Measurements from ENCODE around the gene FAP. TPM values are rescaled to one million over a fixed set of nuclear protein-coding genes. Genes with fewer than 3 reads are reported as not detected.

Gene FAP
- total RNA-seq, 1 donor from 2014 or later: not detected

DNA sequence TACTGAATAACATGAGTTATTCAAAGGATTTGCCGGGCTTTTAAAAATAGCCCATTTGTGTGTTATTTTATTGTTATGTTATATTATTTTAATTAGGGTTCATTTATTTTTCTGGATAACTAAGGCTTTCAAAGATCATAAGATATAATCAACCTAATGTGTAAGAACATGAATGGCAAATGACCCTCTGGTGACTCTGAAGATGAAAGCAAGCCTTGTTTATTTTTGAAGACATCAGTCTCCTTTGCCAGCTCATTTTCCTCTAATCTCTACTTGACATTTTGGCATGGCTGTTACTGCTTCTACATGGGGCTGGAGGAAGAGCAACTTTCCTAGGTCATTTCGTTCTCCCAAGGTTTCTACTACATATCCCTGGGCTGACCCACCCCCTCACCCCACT lies 10.6 kb downstream of the FAP start:
- Histone ChIP-seq H3K9me3 (ENCODE audit: low read depth) (no peaks in the 10 kb centered on the region), H3K79me2 (ENCODE audit: low read depth) (no peaks in the 10 kb centered on the region), H3K27me3 (no peaks in the 10 kb centered on the region), H3K4me2 (no peak overlapping the region), H3K36me3 (no peaks in the 10 kb centered on the region), H3F3A (ENCODE audit: low read depth) (no peaks in the 10 kb centered on the region), H2AFZ (replicated peaks) (no peak overlapping the region), H3K27ac (no peak overlapping the region), H3K4me1 (no peaks in the 10 kb centered on the region), H4K20me1 (ENCODE audit: low read depth) (no peaks in the 10 kb centered on the region), H3K9ac (no peak overlapping the region), H3K4me3 (no peak overlapping the region)
- Mint-ChIP-seq H3K4me1 (no peaks in the 10 kb centered on the region), H3K36me3 (peaks cover 2% of the 10 kb centered on the region), H3K27me3 (ENCODE audit: insufficient read depth, low read depth) (peaks cover 3% of the 10 kb centered on the region), H3K4me3 (no peak overlapping the region), H3K9me3 (peaks cover 4% of the 10 kb centered on the region), H3K27ac (no peak overlapping the region)
- TF ChIP-seq, protein P1, sequence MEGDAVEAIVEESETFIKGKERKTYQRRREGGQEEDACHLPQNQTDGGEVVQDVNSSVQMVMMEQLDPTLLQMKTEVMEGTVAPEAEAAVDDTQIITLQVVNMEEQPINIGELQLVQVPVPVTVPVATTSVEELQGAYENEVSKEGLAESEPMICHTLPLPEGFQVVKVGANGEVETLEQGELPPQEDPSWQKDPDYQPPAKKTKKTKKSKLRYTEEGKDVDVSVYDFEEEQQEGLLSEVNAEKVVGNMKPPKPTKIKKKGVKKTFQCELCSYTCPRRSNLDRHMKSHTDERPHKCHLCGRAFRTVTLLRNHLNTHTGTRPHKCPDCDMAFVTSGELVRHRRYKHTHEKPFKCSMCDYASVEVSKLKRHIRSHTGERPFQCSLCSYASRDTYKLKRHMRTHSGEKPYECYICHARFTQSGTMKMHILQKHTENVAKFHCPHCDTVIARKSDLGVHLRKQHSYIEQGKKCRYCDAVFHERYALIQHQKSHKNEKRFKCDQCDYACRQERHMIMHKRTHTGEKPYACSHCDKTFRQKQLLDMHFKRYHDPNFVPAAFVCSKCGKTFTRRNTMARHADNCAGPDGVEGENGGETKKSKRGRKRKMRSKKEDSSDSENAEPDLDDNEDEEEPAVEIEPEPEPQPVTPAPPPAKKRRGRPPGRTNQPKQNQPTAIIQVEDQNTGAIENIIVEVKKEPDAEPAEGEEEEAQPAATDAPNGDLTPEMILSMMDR (IDR thresholded peaks at IDR 0.05): no peak
- TF ChIP-seq EZH2phosphoT487 (IDR thresholded peaks at IDR 0.05) (no peak), EZH2 (IDR thresholded peaks at IDR 0.05) (no peak)
- no peak for DNase-seq (ENCODE audit: low spot score)

DNA sequence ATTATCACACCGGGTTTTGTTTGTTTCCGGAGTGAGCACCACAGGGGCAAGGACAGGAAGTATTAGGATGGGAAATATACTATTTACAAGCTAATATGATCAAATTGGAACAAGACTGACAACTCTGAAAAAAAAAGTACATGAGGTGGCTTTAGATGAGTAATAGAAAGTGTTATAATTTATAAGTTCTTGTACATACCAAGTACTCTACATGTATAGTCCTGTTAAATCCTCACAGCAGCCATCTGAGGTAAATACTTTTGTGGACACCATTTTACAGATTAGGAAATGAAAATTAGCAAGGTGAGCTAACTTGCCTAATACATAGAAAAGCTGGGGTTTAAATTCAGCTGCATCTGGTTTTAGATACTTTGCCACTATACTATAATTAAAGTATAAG lies 11.2 kb downstream of the FAP start:
- no peaks in the 10 kb centered on the region for H3K27me3 ChIP-seq
- Mint-ChIP-seq H3K27ac (no peak overlapping the region), H3K4me3 (no peak overlapping the region), H3K4me1 (no peaks in the 10 kb centered on the region), H3K9me3 (peaks cover 4% of the 10 kb centered on the region), H3K36me3 (peaks cover 2% of the 10 kb centered on the region), H3K27me3 (ENCODE audit: insufficient read depth, low read depth) (peaks cover 3% of the 10 kb centered on the region)
- no peak overlapping the region for H3K27ac ChIP-seq
- no peaks in the 10 kb centered on the region for H4K20me1 ChIP-seq (ENCODE audit: low read depth)
- TF ChIP-seq EZH2phosphoT487 (IDR thresholded peaks at IDR 0.05) (no peak), EZH2 (IDR thresholded peaks at IDR 0.05) (no peak)
- TF ChIP-seq, protein P1 (IDR thresholded peaks at IDR 0.05): no peak
- no peaks in the 10 kb centered on the region for H3K79me2 ChIP-seq (ENCODE audit: low read depth)
- no peaks in the 10 kb centered on the region for H3F3A ChIP-seq (ENCODE audit: low read depth)
- no peak overlapping the region for H3K4me2 ChIP-seq
- H3K4me1 ChIP-seq: no peaks in the 10 kb centered on the region
- no peak overlapping the region for H3K4me3 ChIP-seq
- no peak overlapping the region for H3K9ac ChIP-seq
- H3K9me3 ChIP-seq (ENCODE audit: low read depth): no peaks in the 10 kb centered on the region
- no peak overlapping the region for H2AFZ ChIP-seq (replicated peaks)
- no peak for DNase-seq (ENCODE audit: low spot score)
- H3K36me3 ChIP-seq: no peaks in the 10 kb centered on the region

DNA sequence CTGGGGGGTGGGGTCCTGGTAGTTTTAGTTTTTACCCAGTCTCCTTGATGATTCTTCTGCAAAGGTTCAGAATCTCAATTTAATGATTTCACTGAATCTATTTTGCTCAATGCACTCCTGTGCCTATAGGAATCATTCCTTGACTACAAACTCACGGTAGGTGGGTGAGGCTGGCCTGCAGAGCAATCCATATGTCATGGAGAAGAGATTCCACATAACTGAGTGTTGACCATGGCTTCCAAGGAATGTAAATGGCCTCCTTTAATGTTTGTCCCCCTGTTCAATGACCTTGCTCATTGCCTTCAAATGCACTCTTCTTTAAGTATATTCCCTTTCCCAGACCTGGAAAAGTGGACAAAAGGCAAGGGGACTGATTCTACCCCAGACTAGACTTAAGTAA lies 12.5 kb downstream of the FAP start:
- H3K36me3 Mint-ChIP-seq: peaks cover 2% of the 10 kb centered on the region
- DNase-seq (ENCODE audit: low spot score): no peak

More for the DNA sequence above, 12.5 kb downstream of the FAP start:
- Mint-ChIP-seq H3K4me1 (no peaks in the 10 kb centered on the region), H3K27ac (no peak overlapping the region), H3K27me3 (ENCODE audit: insufficient read depth, low read depth) (peaks cover 3% of the 10 kb centered on the region), H3K9me3 (peaks cover 3% of the 10 kb centered on the region), H3K4me3 (no peak overlapping the region)
- Histone ChIP-seq H3K4me3 (no peak overlapping the region), H3K9me3 (ENCODE audit: low read depth) (no peaks in the 10 kb centered on the region), H3K4me2 (no peak overlapping the region), H3K9ac (no peak overlapping the region), H3K27me3 (no peaks in the 10 kb centered on the region), H3K4me1 (no peaks in the 10 kb centered on the region), H3K27ac (no peak overlapping the region), H4K20me1 (ENCODE audit: low read depth) (no peaks in the 10 kb centered on the region), H3K36me3 (no peaks in the 10 kb centered on the region), H3F3A (ENCODE audit: low read depth) (no peaks in the 10 kb centered on the region), H2AFZ (replicated peaks) (no peak overlapping the region), H3K79me2 (ENCODE audit: low read depth) (no peaks in the 10 kb centered on the region)
- TF ChIP-seq EZH2 (IDR thresholded peaks at IDR 0.05): no peak
- no peak for TF ChIP-seq EZH2phosphoT487 (IDR thresholded peaks at IDR 0.05)
- TF ChIP-seq, protein P1 (IDR thresholded peaks at IDR 0.05): no peak

Data from neural progenitor cell (in vitro differentiated cells).